GM18873 (cell line): ENCODE measurements around the gene HOXD4.

ENCODE experiments used
- ATAC-seq: cut with Tn5 transposase; IDR thresholded peaks from one replicate; pipeline ENCODE4 v1.9.1; 2021; ENCODE audit warnings: mild to moderate bottlenecking, moderate library complexity, moderate number of reproducible peaks; ENCODE audit not compliant: unreplicated experiment, low FRiP score

Gene HOXD4

GRCh38 chr2:176186024-176186423 is 34.7 kb downstream of the HOXD4 start:
- ATAC-seq, result no peak

- no peak for ATAC-seq
These were observed 36.0 kb downstream of the HOXD4 start for GRCh38 chr2:176187200-176187898.

- ATAC-seq, result no peak
These were observed 36.8 kb downstream of the HOXD4 start, which contains the start of gene HOXD1 for GRCh38 chr2:176187899-176188773. TSS of gene HOXD1 (plus strand) at chr2:176188668. CDS start at chr2:176188802, 134 bp downstream.

GRCh38 chr2:176188774-176189680 is 37.7 kb downstream of the HOXD4 start:
- no peak for ATAC-seq

- ATAC-seq, result no peak
These were observed 38.6 kb downstream of the HOXD4 start for GRCh38 chr2:176189681-176190641.

GRCh38 chr2:176192351-176192750 is 41.0 kb downstream of the HOXD4 start:
- ATAC-seq, result no peak

- no peak for ATAC-seq
These were observed 41.7 kb downstream of the HOXD4 start for GRCh38 chr2:176193048-176193447.

GRCh38 chr2:176199902-176200301 is 48.6 kb downstream of the HOXD4 start:
- no peak for ATAC-seq

- no peak for ATAC-seq
These were observed 49.6 kb downstream of the HOXD4 start for GRCh38 chr2:176200971-176201370.

- no peak for ATAC-seq
These were observed 51.1 kb downstream of the HOXD4 start for GRCh38 chr2:176202491-176202890.
